GM18873 (cell line): ENCODE measurements around the gene USP22.

Experiments used
- ATAC-seq: cut with Tn5 transposase; IDR thresholded peaks from one replicate; pipeline ENCODE4 v1.9.1; 2021; ENCODE audit warnings: mild to moderate bottlenecking, moderate library complexity, moderate number of reproducible peaks; ENCODE audit not compliant: unreplicated experiment, low FRiP score

Gene USP22

GRCh38 chr17:21053056-21053455 lies 10.2 kb upstream of the USP22 start:
- peak; percentile 47 for ATAC-seq

GRCh38 chr17:21049457-21049856 lies 6.6 kb upstream of the USP22 start:
- no peak for ATAC-seq

GRCh38 chr17:21046216-21046615 lies 3.4 kb upstream of the USP22 start:
- ATAC-seq: no peak

GRCh38 chr17:21044971-21045370 lies 2.2 kb upstream of the USP22 start:
- ATAC-seq: no peak

DNA sequence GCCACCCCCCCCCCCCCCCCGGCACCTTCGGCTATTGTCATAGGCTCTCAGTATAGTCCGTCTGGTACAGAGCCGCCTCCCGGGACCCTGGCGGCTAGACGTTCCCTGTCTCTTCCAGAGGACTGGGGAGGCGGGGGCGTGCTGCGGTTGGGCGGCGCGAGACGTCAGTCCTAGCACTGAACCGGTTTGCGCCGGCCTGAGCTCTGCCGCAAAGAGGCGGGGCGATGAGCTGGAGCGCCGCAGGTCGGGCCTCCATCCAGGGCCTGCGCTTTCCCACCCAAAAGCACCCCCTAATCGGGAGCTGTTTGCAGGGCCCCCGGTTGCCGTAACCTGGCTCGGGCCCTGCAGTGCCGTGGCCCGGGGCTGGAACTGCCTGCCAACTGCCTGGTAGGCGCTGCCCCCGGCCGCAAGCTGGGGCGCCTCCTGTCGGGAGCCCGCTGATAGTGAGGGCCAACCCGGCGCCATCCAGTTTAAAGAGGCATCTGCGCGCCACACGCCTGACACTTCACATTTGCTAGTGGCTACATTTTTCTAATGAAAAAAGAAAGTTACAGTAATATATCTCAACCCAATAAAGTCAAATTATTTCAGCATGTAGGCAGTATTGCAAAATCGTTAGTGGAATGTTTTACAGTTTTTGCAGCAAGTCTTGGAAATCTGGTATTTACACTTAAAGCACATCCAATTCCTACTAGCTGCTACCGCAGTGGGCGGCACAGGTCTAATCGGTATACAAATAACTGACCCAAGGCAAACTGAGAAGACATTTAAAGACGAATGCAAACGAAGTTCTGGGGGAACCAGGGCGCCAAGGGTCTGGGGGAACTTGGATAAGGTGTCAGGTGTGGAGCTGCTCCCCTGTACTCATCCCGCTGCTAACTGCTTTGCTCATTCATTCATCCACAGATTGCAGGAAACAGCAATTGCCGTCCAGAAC lies 753 bp upstream of the USP22 start:
- peak; percentile 84 for ATAC-seq

DNA sequence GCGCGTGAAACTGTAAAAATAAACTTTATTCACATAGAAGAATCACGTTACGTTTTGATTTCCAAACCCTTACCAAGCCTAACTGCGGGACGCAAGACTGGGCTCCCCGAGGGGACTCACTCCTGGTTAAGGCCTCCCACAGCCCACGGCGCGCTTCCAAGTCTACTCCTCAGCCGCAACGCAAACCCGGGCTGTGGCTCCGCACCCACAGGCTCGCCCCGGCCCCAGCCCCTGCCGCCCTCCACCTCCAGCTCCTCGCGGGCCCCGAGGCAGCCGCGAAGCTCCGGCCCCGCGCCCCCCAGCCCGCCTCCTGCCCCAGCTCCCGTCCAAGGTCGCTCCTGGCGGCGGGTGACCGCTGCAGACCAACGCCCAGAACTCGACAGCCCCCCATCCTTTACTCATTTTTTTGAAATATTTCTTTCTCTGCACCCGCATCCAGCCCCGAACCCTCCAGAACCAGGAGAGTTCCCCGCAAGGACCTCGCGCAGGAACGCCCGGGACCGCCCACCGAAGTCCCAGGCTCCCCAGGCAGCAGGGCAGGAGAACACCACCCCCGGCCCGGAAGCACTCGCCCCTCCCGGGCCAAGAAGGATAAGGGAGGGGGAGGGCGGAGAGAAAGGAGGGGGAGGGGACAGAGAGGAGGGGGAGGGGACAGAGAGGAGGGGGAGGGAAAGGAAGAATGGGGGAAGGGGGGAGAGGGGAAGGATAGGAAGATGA lies 912 bp downstream of the USP22 start:
- no peak for ATAC-seq

- ATAC-seq: no peak
Measured at GRCh38 chr17:21039839-21040575, 2.8 kb downstream of the USP22 start.

- ATAC-seq: no peak
Measured at GRCh38 chr17:21037117-21037803, 5.6 kb downstream of the USP22 start.

GRCh38 chr17:21036361-21036881 lies 6.4 kb downstream of the USP22 start:
- no peak for ATAC-seq

GRCh38 chr17:21035406-21035805 lies 7.4 kb downstream of the USP22 start:
- ATAC-seq: no peak

GRCh38 chr17:21034340-21035235 lies 8.2 kb downstream of the USP22 start:
- ATAC-seq: no peak

DNA sequence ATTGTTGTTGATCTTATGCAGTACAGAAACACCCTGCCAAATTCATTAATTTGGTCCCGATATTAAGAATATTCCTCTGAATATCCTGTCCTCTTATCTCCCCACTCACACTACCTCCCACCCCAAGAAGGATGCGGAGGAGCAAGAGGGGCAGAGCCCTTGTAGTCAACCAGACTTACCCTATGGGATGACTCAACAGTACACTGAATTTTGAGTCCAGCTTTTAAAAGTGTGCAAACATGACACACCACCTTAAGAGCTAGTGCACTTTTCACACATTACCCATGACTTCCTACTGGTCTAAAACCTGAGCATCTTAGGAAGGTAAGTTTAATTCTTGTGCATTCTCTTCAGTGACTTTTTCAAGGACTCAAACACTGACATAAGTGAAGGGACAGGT lies 9.5 kb downstream of the USP22 start:
- ATAC-seq: no peak

GRCh38 chr17:21031756-21032396 lies 10.9 kb downstream of the USP22 start:
- ATAC-seq: no peak

- no peak for ATAC-seq
Measured at GRCh38 chr17:21030375-21030774, 12.4 kb downstream of the USP22 start.

DNA sequence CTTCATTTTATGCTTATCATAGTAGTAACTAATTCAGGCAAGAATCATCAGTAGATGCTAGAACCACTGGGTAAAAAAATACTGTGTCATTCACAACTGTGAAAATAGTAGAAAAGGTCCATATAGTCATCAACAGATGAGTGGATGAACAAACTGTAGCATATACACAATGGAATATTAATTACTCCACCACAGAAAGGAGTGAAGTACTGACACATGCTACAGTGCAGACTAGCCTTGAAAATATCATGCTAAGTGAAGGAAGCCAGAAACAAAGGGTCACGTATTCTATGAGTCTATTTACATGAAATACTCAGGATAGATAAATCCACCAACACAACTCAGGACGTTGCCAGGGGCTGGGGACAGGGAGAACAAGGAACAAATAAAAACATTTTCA lies 13.3 kb downstream of the USP22 start:
- ATAC-seq: no peak

DNA sequence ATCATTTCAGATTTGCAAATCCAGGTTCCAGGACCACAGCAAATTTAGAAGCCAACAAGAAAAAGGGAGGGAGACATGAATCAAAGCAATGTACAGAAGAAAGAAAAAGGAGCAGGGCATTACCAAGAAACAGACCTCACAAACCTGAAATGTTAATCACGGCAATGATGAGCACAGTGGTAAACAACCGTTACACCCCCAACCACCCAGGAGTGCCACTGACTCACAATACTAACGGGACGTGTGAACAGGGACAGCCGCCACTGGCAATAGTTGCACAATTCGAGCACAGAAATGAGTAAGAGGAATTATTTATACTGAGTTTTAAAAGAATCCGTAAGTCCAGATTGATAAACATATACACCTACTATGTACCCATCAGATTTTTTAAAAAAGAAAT lies 13.8 kb downstream of the USP22 start:
- no peak for ATAC-seq

- no peak for ATAC-seq
Measured at GRCh38 chr17:21028192-21028591, 14.6 kb downstream of the USP22 start.

DNA sequence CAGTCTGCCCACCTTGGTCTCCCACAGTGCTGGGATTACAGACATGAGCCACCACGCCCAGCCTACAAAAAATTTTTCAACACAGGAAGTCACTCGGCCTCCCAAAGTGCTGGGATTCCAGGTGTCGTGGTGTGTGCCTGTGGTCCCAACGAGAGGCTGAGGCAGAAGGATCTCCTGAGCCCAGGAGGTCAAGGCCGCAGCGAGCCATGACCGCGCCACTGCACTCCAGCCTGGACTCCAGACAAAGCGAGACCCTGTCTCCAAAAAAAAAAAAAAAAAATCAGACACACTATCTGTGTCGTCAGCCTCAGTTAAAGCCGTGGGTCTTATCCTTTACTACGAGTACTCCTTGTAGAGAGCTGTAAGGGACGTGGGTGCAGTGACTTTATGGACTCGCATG lies 15.8 kb downstream of the USP22 start:
- ATAC-seq: no peak

- no peak for ATAC-seq
Measured at GRCh38 chr17:21025451-21025850, 17.4 kb downstream of the USP22 start.
